NT2/D1 (cell line): ENCODE results near the gene DEFB118.
"Not testable (repeated sequence)": the region's sequence is repeated elsewhere in the genome, so short reads cannot be mapped to it uniquely, and the experiment has no call there.

Experiments used
- DNase-seq: peaks from one replicate; pipeline ENCODE4 v3.0.0-alpha.2; 2011; ENCODE audit warnings: low read depth, low spot score
- H3K27me3 ChIP-seq: 2 replicates; pipeline ENCODE4 v1.6.0; 2011; ENCODE audit warnings: mild to moderate bottlenecking; ENCODE audit not compliant: insufficient read length, insufficient read depth
- H3K36me3 ChIP-seq: 2 replicates; pipeline ENCODE4 v1.6.1; 2011; ENCODE audit warnings: mild to moderate bottlenecking, low read length, mixed read lengths; ENCODE audit not compliant: insufficient read depth, insufficient read length
- H3K4me1 ChIP-seq: 2 replicates; pipeline ENCODE4 v1.5.1; 2011; ENCODE audit not compliant: insufficient read depth, insufficient read length
- H3K4me3 ChIP-seq: 2 replicates; pipeline ENCODE4 v1.5.1; 2011; ENCODE audit warnings: low read depth; ENCODE audit not compliant: insufficient read length
- H3K9ac ChIP-seq: 2 replicates; pipeline ENCODE4 v1.6.0; 2011; ENCODE audit warnings: low read depth; ENCODE audit not compliant: insufficient read length
- H3K9me3 ChIP-seq: 2 replicates; pipeline ENCODE4 v1.5.1; 2011; ENCODE audit warnings: mild to moderate bottlenecking, low read length; ENCODE audit not compliant: insufficient read depth
- SUZ12 ChIP-seq: IDR thresholded peaks from 2 replicates; pipeline ENCODE4 v1.6.1; 2011; ENCODE audit not compliant: insufficient read length, insufficient read depth; ENCODE audit errors: extremely low read depth
- YY1 ChIP-seq: IDR thresholded peaks from 2 replicates; pipeline ENCODE4 v1.6.1; 2011; ENCODE audit not compliant: insufficient read length, insufficient read depth
- ZNF274 ChIP-seq: IDR thresholded peaks from 2 replicates; pipeline ENCODE4 v1.6.1; 2011; ENCODE audit warnings: mild to moderate bottlenecking, low read depth, low read length

The DEFB118 gene, protein sequence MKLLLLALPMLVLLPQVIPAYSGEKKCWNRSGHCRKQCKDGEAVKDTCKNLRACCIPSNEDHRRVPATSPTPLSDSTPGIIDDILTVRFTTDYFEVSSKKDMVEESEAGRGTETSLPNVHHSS

DNA sequence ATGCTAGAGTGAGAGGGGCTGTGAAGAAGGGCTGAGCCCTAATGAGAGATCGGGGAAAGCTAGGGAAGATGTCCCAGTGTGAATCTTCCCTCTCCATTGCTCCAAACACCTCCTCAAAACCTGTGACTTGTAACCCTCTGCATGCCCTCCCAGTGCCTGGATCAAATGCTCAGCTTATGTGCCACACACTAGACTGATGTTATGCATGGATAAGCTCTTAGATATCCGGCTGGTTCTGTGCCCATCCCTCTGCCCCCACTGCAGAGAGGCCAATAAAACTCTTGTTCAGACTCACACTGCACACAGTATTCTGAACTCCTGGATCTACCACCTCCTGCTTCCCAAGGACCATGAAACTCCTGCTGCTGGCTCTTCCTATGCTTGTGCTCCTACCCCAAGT, at the start of gene DEFB118:
Gene DEFB118, plus strand, starts transcription at position 301 of the 400 bp plus-strand sequence. Its CDS starts 50 bp downstream, at position 351.
- no peak within 1 kb of the TSS for H3K4me3 ChIP-seq
- no peaks in the 10 kb centered on the region for H3K36me3 ChIP-seq
- no peak for DNase-seq
- no peaks in the 10 kb centered on the region for H3K27me3 ChIP-seq
- no peak for TF ChIP-seq YY1
- no peak for TF ChIP-seq ZNF274
- no peak for TF ChIP-seq SUZ12
- no peaks in the 10 kb centered on the region for H3K9me3 ChIP-seq
- H3K4me1 ChIP-seq = no peaks in the 10 kb centered on the region
- H3K9ac ChIP-seq = no peak within 1 kb of the TSS

DNA sequence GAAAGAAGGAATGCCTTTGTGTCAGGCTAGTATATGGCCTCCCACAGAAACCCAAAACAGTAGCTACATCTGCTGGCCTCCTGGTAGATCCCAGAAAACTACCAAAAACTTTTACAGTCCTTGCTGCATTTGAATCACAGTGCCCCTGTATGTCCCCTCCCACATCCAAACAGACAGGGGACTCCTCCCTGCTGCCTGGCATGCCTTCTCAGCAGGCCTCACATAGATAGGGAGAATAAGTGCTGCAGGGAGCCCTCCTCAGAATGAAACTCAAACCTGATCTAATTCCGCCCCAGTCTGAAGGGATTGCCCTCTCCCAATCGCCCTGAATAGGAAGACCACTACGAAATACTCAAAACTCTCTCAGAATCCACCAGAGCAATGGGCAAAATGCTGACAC, 45.9 kb upstream of the DEFB118 start:
- Histone ChIP-seq H3K27me3 (no peaks in the 10 kb centered on the region), H3K4me1 (no peaks in the 10 kb centered on the region), H3K4me3 (no peak overlapping the region), H3K9me3 (peaks cover 15% of the 10 kb centered on the region), H3K9ac (no peak overlapping the region), H3K36me3 (no peaks in the 10 kb centered on the region)
- TF ChIP-seq SUZ12 = no peak
- TF ChIP-seq YY1 = no peak
- TF ChIP-seq ZNF274 = no peak
- DNase-seq = peak; percentile 72

DNA sequence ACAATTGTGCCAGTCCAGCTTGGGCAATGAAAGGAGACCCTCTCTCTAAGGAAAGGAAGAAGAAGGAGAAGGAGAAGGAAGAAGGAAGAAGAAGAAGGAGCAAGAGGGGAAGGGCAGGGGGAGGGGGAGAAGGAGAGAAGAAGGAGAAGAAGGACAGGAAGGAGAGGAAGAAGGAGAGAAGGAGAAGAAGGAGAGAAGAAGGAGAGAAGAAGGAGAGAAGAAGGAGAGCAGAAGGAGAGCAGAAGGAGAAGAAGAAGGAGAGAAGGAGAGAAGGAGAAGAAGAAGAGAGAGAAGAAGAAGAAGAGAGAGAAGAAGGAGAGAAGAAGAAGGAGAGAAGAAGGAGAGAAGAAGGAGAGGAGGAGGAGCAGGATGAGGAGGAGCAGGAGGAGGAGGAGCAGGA, 37.5 kb upstream of the DEFB118 start:
- no peak for DNase-seq
- Histone ChIP-seq H3K27me3 (no peaks in the 10 kb centered on the region), H3K9ac (no peak overlapping the region), H3K4me3 (no peak overlapping the region), H3K36me3 (no peaks in the 10 kb centered on the region), H3K9me3 (peaks cover 13% of the 10 kb centered on the region), H3K4me1 (no peaks in the 10 kb centered on the region)
- TF ChIP-seq SUZ12 (no peak), ZNF274 (no peak), YY1 (no peak)

DNA sequence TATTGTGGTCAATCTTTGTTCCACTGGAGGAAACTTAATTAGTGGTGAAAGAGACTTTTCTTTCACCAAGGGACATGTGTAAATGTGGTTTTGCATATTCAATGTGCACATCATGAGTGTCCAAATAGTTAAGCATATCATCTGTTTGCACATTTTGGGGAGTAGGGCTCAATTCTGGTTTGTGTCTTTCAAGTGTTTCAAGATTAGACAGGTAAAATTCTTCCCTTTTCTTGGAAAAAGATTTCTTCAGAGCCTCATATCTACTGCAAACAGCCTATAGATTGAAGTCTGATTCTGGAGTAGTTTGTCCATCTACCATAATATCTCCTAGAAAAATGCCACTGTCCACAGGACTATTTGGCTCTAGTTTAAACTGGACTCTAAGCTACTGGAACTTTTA, 26.9 kb upstream of the DEFB118 start:
- no peak for TF ChIP-seq SUZ12
- no peak for TF ChIP-seq YY1
- TF ChIP-seq ZNF274 = no peak
- no peak for DNase-seq
- H3K36me3 ChIP-seq = no peaks in the 10 kb centered on the region
- H3K9me3 ChIP-seq = no peaks in the 10 kb centered on the region
- no peak overlapping the region for H3K4me3 ChIP-seq
- H3K9ac ChIP-seq = no peak overlapping the region
- no peaks in the 10 kb centered on the region for H3K4me1 ChIP-seq
- H3K27me3 ChIP-seq = no peaks in the 10 kb centered on the region

DNA sequence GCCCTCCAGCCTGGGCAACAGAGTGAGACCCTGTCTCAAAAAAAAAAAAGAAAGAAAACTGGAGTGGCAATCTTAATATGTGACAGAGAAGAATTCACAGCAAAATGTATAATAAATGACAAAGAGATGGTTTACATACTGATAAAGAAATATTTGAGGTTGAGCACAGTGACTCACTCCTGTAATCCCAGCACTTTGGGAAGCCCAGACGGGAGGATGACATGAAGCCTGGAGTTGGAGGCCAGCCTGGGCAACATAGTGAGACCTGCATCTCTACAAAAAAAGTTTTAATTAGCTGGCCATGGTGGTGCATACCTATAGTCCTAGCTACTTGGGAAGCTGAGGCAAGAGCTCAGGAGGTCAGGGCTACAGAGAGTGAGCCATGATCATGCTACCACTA, 12.4 kb upstream of the DEFB118 start:
- no peak for TF ChIP-seq SUZ12
- TF ChIP-seq ZNF274 = no peak
- Histone ChIP-seq H3K27me3 (no peaks in the 10 kb centered on the region), H3K36me3 (no peaks in the 10 kb centered on the region), H3K9me3 (no peaks in the 10 kb centered on the region), H3K4me1 (no peaks in the 10 kb centered on the region), H3K4me3 (no peak overlapping the region), H3K9ac (no peak overlapping the region)
- no peak for DNase-seq

DNA sequence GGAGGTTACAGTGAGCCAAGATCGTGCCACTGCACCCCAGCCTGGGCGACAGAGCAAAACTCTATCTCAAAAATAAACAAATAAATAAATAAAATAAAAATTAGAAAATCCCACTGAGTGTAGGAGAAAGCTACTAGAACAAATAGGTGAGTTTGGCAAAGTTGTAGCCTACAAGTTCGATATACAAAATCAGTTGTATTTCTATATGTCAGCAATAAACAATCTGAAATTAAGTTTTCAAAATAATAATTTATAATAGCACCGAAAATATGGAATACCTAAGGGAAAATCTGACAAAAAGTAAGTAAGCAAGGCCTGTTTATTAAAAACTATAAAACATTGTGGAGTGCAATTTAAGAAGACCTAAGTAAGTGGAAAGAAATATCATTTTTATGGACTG, 5.1 kb upstream of the DEFB118 start:
- no peak for DNase-seq
- Histone ChIP-seq H3K4me1 (no peaks in the 10 kb centered on the region), H3K4me3 (no peak overlapping the region), H3K27me3 (no peaks in the 10 kb centered on the region), H3K36me3 (no peaks in the 10 kb centered on the region), H3K9me3 (no peaks in the 10 kb centered on the region), H3K9ac (no peak overlapping the region)
- TF ChIP-seq YY1 (no peak), SUZ12 (no peak), ZNF274 (no peak)

DNA sequence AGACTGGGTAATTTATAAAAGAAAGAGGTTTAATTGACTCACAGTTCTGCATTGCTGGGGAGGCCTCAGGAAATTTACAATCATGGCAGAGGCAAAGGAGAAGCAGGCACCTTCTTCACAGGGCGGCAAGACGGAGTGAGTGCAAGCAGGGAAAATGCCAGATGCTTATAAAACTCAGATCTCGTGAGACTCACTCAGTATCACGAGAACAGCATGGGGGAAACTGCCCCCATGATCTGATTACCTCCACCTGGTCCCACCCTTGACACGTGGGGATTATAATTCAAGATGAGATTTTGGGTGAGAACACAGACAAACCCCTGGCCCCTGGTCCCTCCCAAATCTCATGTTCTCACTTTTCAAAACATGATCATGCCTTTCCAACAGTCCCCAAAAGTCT, 4.1 kb upstream of the DEFB118 start:
- not testable (repeated sequence) for H3K9ac ChIP-seq, H3K9me3 ChIP-seq, H3K4me1 ChIP-seq, DNase-seq, H3K27me3 ChIP-seq, H3K4me3 ChIP-seq, H3K36me3 ChIP-seq

DNA sequence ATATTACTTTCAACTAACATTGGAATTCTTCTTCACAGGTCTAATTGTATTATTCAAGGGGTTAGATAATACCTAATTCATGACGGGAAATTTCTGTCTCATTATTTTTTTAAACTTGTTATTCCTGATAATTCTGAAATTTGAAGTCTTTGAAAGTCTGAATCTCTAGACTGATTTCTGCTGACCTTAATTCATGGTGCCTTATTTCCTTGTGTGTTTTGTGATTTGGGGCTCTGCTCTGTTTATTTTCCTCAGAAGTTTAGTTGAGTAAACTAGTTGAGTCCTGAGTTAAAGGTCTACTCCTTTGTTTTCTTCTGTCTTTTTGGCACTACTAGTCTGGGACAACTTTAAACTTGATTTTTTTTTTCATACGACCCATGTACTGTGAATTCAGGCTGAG, 5.9 kb downstream of the DEFB118 start:
- no peaks in the 10 kb centered on the region for H3K27me3 ChIP-seq
- H3K9ac ChIP-seq = no peak overlapping the region
- no peak for DNase-seq
- TF ChIP-seq ZNF274 = no peak
- H3K36me3 ChIP-seq = no peaks in the 10 kb centered on the region
- no peaks in the 10 kb centered on the region for H3K9me3 ChIP-seq
- no peaks in the 10 kb centered on the region for H3K4me1 ChIP-seq
- H3K4me3 ChIP-seq = no peak overlapping the region
